ENCODE measurements around the gene HRH2.

HRH2 gene

GRCh38 chr5:175724314-175725275, 66.7 kb downstream of the HRH2 start:
- no peaks in the 10 kb centered on the region for H3K9me3 ChIP-seq (replicated peaks; ENCODE audit: low read length)
- no peaks in the 10 kb centered on the region for H3K36me3 ChIP-seq (ENCODE audit: insufficient read depth, low read length)
- no peak overlapping the region for H3K4me3 ChIP-seq (ENCODE audit: low read length)
- H3K9ac ChIP-seq (ENCODE audit: low read depth, low read length): no peak overlapping the region
- H3K27me3 ChIP-seq (ENCODE audit: control insufficient read depth, insufficient read depth, low read length): peaks cover 11% of the 10 kb centered on the region
- H3K4me1 ChIP-seq (ENCODE audit: control insufficient read depth, insufficient read depth, low read length): no peaks in the 10 kb centered on the region
- no peak overlapping the region for H3K4me2 ChIP-seq (ENCODE audit: low read length)

- H3K4me3 ChIP-seq (ENCODE audit: low read length): no peak overlapping the region
- H3K4me2 ChIP-seq (ENCODE audit: low read length): no peak overlapping the region
- no peaks in the 10 kb centered on the region for H3K4me1 ChIP-seq (ENCODE audit: control insufficient read depth, insufficient read depth, low read length)
These were observed 70.4 kb downstream of the HRH2 start for GRCh38 chr5:175728316-175728715.

GRCh38 chr5:175728885-175729828, 71.3 kb downstream of the HRH2 start:
- Histone ChIP-seq H3K4me3 (ENCODE audit: low read length) (no peak overlapping the region), H3K9ac (ENCODE audit: low read depth, low read length) (no peak overlapping the region), H3K4me2 (ENCODE audit: low read length) (no peak overlapping the region), H3K27me3 (ENCODE audit: control insufficient read depth, insufficient read depth, low read length) (peaks cover 11% of the 10 kb centered on the region), H3K36me3 (ENCODE audit: insufficient read depth, low read length) (no peaks in the 10 kb centered on the region), H3K9me3 (replicated peaks; ENCODE audit: low read length) (no peaks in the 10 kb centered on the region), H3K4me1 (ENCODE audit: control insufficient read depth, insufficient read depth, low read length) (no peaks in the 10 kb centered on the region)

More at GRCh38 chr5:175728316-175728715, 70.4 kb downstream of the HRH2 start:
- no peak overlapping the region for H3K9ac ChIP-seq (ENCODE audit: low read depth, low read length)
- H3K27me3 ChIP-seq (ENCODE audit: control insufficient read depth, insufficient read depth, low read length): peaks cover 11% of the 10 kb centered on the region
- H3K9me3 ChIP-seq (replicated peaks; ENCODE audit: low read length): no peaks in the 10 kb centered on the region
- no peaks in the 10 kb centered on the region for H3K36me3 ChIP-seq (ENCODE audit: insufficient read depth, low read length)

GRCh38 chr5:175729829-175730277, 72.0 kb downstream of the HRH2 start:
- H3K4me1 ChIP-seq (ENCODE audit: control insufficient read depth, insufficient read depth, low read length): no peaks in the 10 kb centered on the region
- H3K9me3 ChIP-seq (replicated peaks; ENCODE audit: low read length): no peaks in the 10 kb centered on the region
- H3K9ac ChIP-seq (ENCODE audit: low read depth, low read length): no peak overlapping the region
- no peak overlapping the region for H3K4me3 ChIP-seq (ENCODE audit: low read length)
- H3K27me3 ChIP-seq (ENCODE audit: control insufficient read depth, insufficient read depth, low read length): peaks cover 11% of the 10 kb centered on the region
- H3K4me2 ChIP-seq (ENCODE audit: low read length): no peak overlapping the region
- H3K36me3 ChIP-seq (ENCODE audit: insufficient read depth, low read length): no peaks in the 10 kb centered on the region

GRCh38 chr5:175731172-175731571, 73.3 kb downstream of the HRH2 start:
- no peak overlapping the region for H3K4me2 ChIP-seq (ENCODE audit: low read length)
- H3K36me3 ChIP-seq (ENCODE audit: insufficient read depth, low read length): no peaks in the 10 kb centered on the region
- peaks cover 11% of the 10 kb centered on the region for H3K27me3 ChIP-seq (ENCODE audit: control insufficient read depth, insufficient read depth, low read length)
- no peak overlapping the region for H3K9ac ChIP-seq (ENCODE audit: low read depth, low read length)
- H3K9me3 ChIP-seq (replicated peaks; ENCODE audit: low read length): no peaks in the 10 kb centered on the region
- no peaks in the 10 kb centered on the region for H3K4me1 ChIP-seq (ENCODE audit: control insufficient read depth, insufficient read depth, low read length)
- H3K4me3 ChIP-seq (ENCODE audit: low read length): no peak overlapping the region

- H3K4me3 ChIP-seq (ENCODE audit: low read length): no peak overlapping the region
- H3K9ac ChIP-seq (ENCODE audit: low read depth, low read length): no peak overlapping the region
- H3K4me1 ChIP-seq (ENCODE audit: control insufficient read depth, insufficient read depth, low read length): no peaks in the 10 kb centered on the region
- H3K36me3 ChIP-seq (ENCODE audit: insufficient read depth, low read length): no peaks in the 10 kb centered on the region
- no peaks in the 10 kb centered on the region for H3K9me3 ChIP-seq (replicated peaks; ENCODE audit: low read length)
- peaks cover 11% of the 10 kb centered on the region for H3K27me3 ChIP-seq (ENCODE audit: control insufficient read depth, insufficient read depth, low read length)
- H3K4me2 ChIP-seq (ENCODE audit: low read length): no peak overlapping the region
These were observed 74.0 kb downstream of the HRH2 start for GRCh38 chr5:175731756-175732465.

- Histone ChIP-seq H3K4me3 (ENCODE audit: low read length) (no peak overlapping the region), H3K4me1 (ENCODE audit: control insufficient read depth, insufficient read depth, low read length) (no peaks in the 10 kb centered on the region), H3K36me3 (ENCODE audit: insufficient read depth, low read length) (no peaks in the 10 kb centered on the region), H3K9me3 (replicated peaks; ENCODE audit: low read length) (no peaks in the 10 kb centered on the region), H3K4me2 (ENCODE audit: low read length) (no peak overlapping the region), H3K9ac (ENCODE audit: low read depth, low read length) (no peak overlapping the region), H3K27me3 (ENCODE audit: control insufficient read depth, insufficient read depth, low read length) (peaks cover 2% of the 10 kb centered on the region)
These were observed 75.1 kb downstream of the HRH2 start for GRCh38 chr5:175733017-175733416.

GRCh38 chr5:175734016-175734415, 76.1 kb downstream of the HRH2 start:
- H3K36me3 ChIP-seq (ENCODE audit: insufficient read depth, low read length): no peaks in the 10 kb centered on the region
- no peak overlapping the region for H3K4me3 ChIP-seq (ENCODE audit: low read length)
- H3K4me1 ChIP-seq (ENCODE audit: control insufficient read depth, insufficient read depth, low read length): no peaks in the 10 kb centered on the region
- H3K4me2 ChIP-seq (ENCODE audit: low read length): no peak overlapping the region
- H3K9me3 ChIP-seq (replicated peaks; ENCODE audit: low read length): no peaks in the 10 kb centered on the region
- H3K27me3 ChIP-seq (ENCODE audit: control insufficient read depth, insufficient read depth, low read length): no peaks in the 10 kb centered on the region
- no peak overlapping the region for H3K9ac ChIP-seq (ENCODE audit: low read depth, low read length)

- Histone ChIP-seq H3K4me1 (ENCODE audit: control insufficient read depth, insufficient read depth, low read length) (no peaks in the 10 kb centered on the region), H3K27me3 (ENCODE audit: control insufficient read depth, insufficient read depth, low read length) (no peaks in the 10 kb centered on the region), H3K4me2 (ENCODE audit: low read length) (no peak overlapping the region), H3K4me3 (ENCODE audit: low read length) (no peak overlapping the region), H3K9me3 (replicated peaks; ENCODE audit: low read length) (no peaks in the 10 kb centered on the region), H3K36me3 (ENCODE audit: insufficient read depth, low read length) (no peaks in the 10 kb centered on the region), H3K9ac (ENCODE audit: low read depth, low read length) (no peak overlapping the region)
These were observed 76.6 kb downstream of the HRH2 start for GRCh38 chr5:175734501-175734900.

- no peaks in the 10 kb centered on the region for H3K27me3 ChIP-seq (ENCODE audit: control insufficient read depth, insufficient read depth, low read length)
- H3K4me2 ChIP-seq (ENCODE audit: low read length): no peak overlapping the region
- H3K36me3 ChIP-seq (ENCODE audit: insufficient read depth, low read length): no peaks in the 10 kb centered on the region
- no peak overlapping the region for H3K4me3 ChIP-seq (ENCODE audit: low read length)
- H3K4me1 ChIP-seq (ENCODE audit: control insufficient read depth, insufficient read depth, low read length): no peaks in the 10 kb centered on the region
- H3K9ac ChIP-seq (ENCODE audit: low read depth, low read length): no peak overlapping the region
- no peaks in the 10 kb centered on the region for H3K9me3 ChIP-seq (replicated peaks; ENCODE audit: low read length)
These were observed 77.8 kb downstream of the HRH2 start for GRCh38 chr5:175735701-175736100.

- H3K9me3 ChIP-seq (replicated peaks; ENCODE audit: low read length): no peaks in the 10 kb centered on the region
- H3K9ac ChIP-seq (ENCODE audit: low read depth, low read length): no peak overlapping the region
- no peaks in the 10 kb centered on the region for H3K4me1 ChIP-seq (ENCODE audit: control insufficient read depth, insufficient read depth, low read length)
- no peak overlapping the region for H3K4me3 ChIP-seq (ENCODE audit: low read length)
- no peaks in the 10 kb centered on the region for H3K36me3 ChIP-seq (ENCODE audit: insufficient read depth, low read length)
- no peaks in the 10 kb centered on the region for H3K27me3 ChIP-seq (ENCODE audit: control insufficient read depth, insufficient read depth, low read length)
- no peak overlapping the region for H3K4me2 ChIP-seq (ENCODE audit: low read length)
These were observed 78.8 kb downstream of the HRH2 start for GRCh38 chr5:175736652-175737051.
